ENCODE data around the gene CACNA1I. TPM values are rescaled to one million over a fixed set of nuclear protein-coding genes. Genes with fewer than 3 reads are reported as not detected.

The CACNA1I gene
- polyA plus RNA-seq, 3 donors = 0.04 TPM; not detected in 2

DNA sequence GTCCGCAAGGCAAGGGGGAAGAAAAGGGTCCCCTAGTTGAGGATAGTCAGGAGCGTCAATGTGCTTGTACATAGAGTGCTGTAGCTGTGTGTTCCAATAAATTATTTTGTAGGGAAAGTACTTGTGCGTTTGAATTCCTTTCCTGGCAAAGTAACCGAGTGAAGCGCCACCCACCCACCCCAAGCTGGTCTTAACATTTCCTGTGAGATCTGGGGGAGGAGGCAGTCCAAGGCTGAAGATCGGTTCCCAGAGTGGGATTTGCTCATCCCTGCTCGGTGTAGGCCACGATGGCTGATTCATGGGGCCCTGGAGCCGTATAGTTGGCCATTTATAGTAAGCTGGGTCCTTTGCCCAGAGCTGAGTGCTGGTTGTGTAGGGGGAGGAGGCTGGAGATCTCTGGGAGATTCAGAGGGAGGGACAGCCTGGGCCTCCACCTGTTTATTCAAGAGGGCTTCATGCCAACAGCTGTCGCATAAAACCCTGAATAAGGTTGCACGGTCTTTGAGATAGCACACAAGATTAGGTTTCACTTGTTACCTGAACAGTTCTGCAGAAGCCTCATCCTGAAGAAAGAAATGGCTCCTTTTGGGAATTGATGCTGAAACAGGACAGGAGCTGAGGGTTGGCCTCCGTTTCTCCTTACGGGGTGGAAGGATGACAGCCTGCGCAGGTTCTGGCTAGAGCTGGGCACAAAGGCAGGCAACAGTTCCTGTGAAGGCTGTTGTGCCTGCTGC is 47.8 kb upstream of the CACNA1I start:
- Histone ChIP-seq H3K27ac (ENCODE audit: low read depth in 1 of 2, low read length in 2 of 2) (peak overlapping the region; percentile 27 to 45), H3K4me3 (replicated peaks in 1 of 3; ENCODE audit: low read depth in 2 of 3, low read length in 3 of 3) (peak overlapping the region in 1 of 3 experiments; percentile 96), H3K4me1 (ENCODE audit: control insufficient read depth in 1 of 2, insufficient read depth in 2 of 2, low read length in 2 of 2) (peaks cover 71 to 82% of the 10 kb centered on the region in 2 donors), H3K27me3 (ENCODE audit: control insufficient read depth in 2 of 2, insufficient read depth in 2 of 2, low read length in 2 of 2) (no peaks in the 10 kb centered on the region), H2AFZ (ENCODE audit: insufficient read depth, low read depth, low read length, poor library complexity, severe bottlenecking) (no peak overlapping the region), H3K4me2 (replicated peaks; ENCODE audit: extremely low read depth, low read length, poor library complexity, severe bottlenecking) (peak overlapping the region; percentile 84), H3K9me3 (replicated peaks in 1 of 2; ENCODE audit: control insufficient read depth in 1 of 2, insufficient read depth in 1 of 2, low read length in 2 of 2) (no peaks in the 10 kb centered on the region), H3K36me3 (replicated peaks in 1 of 2; ENCODE audit: control insufficient read depth in 1 of 2, insufficient read depth in 2 of 2, low read length in 2 of 2) (peaks cover 37 to 52% of the 10 kb centered on the region in 2 donors), H4K20me1 (ENCODE audit: insufficient read depth, low read length) (peaks cover 73% of the 10 kb centered on the region), H3K79me2 (ENCODE audit: insufficient read depth, low read length) (peaks cover 72% of the 10 kb centered on the region), H3K9ac (ENCODE audit: insufficient read depth, low read length, poor library complexity, severe bottlenecking) (peak overlapping the region; percentile 17)
- peaks cover 74% of the 10 kb centered on the region for H3K4me1 Mint-ChIP-seq
- peak overlapping the region; percentile 77 to 99 (median 97) for H3K27ac Mint-ChIP-seq
- intact Hi-C loops (cut with micrococcal nuclease) = loop anchor here (5.0 to 10.0 kb wide), 3 partner anchors 118 to 768 kb away; partner anchors contain the start of genes CBX7 (in 1 of the 2) and SUN2 (in 1 of the 2)
- no peaks in the 10 kb centered on the region for H3K9me3 Mint-ChIP-seq
- peaks cover 0 to 7% (median 1%) of the 10 kb centered on the region in 3 donors for H3K27me3 Mint-ChIP-seq (ENCODE audit: low read depth in 3 of 3)
- DNase-seq = no peak
- H3K36me3 Mint-ChIP-seq = peaks cover 36 to 60% of the 10 kb centered on the region in 2 donors
- peak overlapping the region; percentile 90 to 92 for H3K4me3 Mint-ChIP-seq
- TF ChIP-seq, protein P1, sequence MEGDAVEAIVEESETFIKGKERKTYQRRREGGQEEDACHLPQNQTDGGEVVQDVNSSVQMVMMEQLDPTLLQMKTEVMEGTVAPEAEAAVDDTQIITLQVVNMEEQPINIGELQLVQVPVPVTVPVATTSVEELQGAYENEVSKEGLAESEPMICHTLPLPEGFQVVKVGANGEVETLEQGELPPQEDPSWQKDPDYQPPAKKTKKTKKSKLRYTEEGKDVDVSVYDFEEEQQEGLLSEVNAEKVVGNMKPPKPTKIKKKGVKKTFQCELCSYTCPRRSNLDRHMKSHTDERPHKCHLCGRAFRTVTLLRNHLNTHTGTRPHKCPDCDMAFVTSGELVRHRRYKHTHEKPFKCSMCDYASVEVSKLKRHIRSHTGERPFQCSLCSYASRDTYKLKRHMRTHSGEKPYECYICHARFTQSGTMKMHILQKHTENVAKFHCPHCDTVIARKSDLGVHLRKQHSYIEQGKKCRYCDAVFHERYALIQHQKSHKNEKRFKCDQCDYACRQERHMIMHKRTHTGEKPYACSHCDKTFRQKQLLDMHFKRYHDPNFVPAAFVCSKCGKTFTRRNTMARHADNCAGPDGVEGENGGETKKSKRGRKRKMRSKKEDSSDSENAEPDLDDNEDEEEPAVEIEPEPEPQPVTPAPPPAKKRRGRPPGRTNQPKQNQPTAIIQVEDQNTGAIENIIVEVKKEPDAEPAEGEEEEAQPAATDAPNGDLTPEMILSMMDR (IDR thresholded peaks at IDR 0.05) = no peak
- 49% methylated on average over 10 of the region's 14 CpGs for WGBS (ENCODE audit: insufficient coverage)

DNA sequence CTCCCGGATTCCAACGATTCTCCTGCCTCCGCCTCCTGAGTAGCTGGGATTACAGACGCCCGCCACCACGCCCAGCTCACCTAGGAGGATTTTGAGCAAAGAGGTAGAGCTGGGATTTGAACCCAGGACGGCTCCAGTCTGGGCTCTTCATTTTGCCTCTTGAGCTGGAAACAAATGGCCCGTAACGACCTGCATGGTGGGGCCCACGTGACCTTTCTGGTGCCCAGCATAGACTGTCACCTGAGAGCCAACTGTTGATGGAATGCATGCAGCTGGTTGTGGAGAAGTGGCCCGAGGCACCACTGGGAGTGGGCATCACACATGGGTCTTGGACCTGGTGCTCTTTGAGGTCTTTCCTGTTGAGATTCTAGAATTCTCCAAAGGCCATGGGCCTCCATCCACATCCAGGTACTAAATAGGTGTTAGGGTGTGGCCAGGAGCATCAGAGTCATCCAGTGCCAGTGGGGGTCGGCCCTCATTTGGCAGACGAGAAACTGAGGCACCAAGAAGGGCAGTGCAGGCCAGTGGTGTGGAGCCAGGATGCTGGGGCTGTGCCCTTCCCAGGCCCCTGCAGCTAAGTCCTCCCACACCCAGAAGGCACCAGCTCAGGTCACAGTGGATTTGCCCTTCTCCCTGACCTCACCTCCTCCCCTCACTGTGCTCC is 46.3 kb upstream of the CACNA1I start:
- Histone ChIP-seq H4K20me1 (ENCODE audit: insufficient read depth, low read length) (peaks cover 88% of the 10 kb centered on the region), H3K4me1 (ENCODE audit: control insufficient read depth in 1 of 2, insufficient read depth in 2 of 2, low read length in 2 of 2) (peaks cover 66 to 85% of the 10 kb centered on the region in 2 donors), H3K9ac (ENCODE audit: insufficient read depth, low read length, poor library complexity, severe bottlenecking) (no peak overlapping the region), H3K9me3 (replicated peaks in 1 of 2; ENCODE audit: control insufficient read depth in 1 of 2, insufficient read depth in 1 of 2, low read length in 2 of 2) (no peaks in the 10 kb centered on the region), H3K27me3 (ENCODE audit: control insufficient read depth in 2 of 2, insufficient read depth in 2 of 2, low read length in 2 of 2) (no peaks in the 10 kb centered on the region), H3K4me3 (replicated peaks in 1 of 3; ENCODE audit: low read depth in 2 of 3, low read length in 3 of 3) (no peak overlapping the region), H2AFZ (ENCODE audit: insufficient read depth, low read depth, low read length, poor library complexity, severe bottlenecking) (no peak overlapping the region), H3K36me3 (replicated peaks in 1 of 2; ENCODE audit: control insufficient read depth in 1 of 2, insufficient read depth in 2 of 2, low read length in 2 of 2) (peaks cover 47 to 65% of the 10 kb centered on the region in 2 donors), H3K79me2 (ENCODE audit: insufficient read depth, low read length) (peaks cover 72% of the 10 kb centered on the region), H3K4me2 (replicated peaks; ENCODE audit: extremely low read depth, low read length, poor library complexity, severe bottlenecking) (no peak overlapping the region), H3K27ac (ENCODE audit: low read depth in 1 of 2, low read length in 2 of 2) (peak overlapping the region in 1 of 2 donors; percentile 69)
- Mint-ChIP-seq H3K4me1 (peaks cover 72% of the 10 kb centered on the region), H3K4me3 (no peak overlapping the region), H3K36me3 (peaks cover 44 to 71% of the 10 kb centered on the region in 2 donors), H3K27me3 (ENCODE audit: low read depth in 3 of 3) (peaks cover 0 to 7% (median 1%) of the 10 kb centered on the region in 3 donors), H3K27ac (peak overlapping the region in 5 of 7 donors; percentile 37 to 87 (median 77)), H3K9me3 (no peaks in the 10 kb centered on the region)
- intact Hi-C loops (cut with micrococcal nuclease) = loop anchor here (5.0 to 10.0 kb wide), 3 partner anchors 119 to 769 kb away; partner anchors contain the start of genes CBX7 (in 1 of the 2) and SUN2 (in 1 of the 2)
- TF ChIP-seq, protein P1 (IDR thresholded peaks at IDR 0.05) = no peak
- DNase-seq = no peak
- 88% methylated on average over 9 of the region's 13 CpGs for WGBS (ENCODE audit: insufficient coverage)
